ENCODE results near the gene USH1C. TPM values are rescaled to one million over a fixed set of nuclear protein-coding genes. Genes with fewer than 3 reads are reported as not detected.

The USH1C gene
- total RNA-seq, 2 experiments from 2014 or later, result not detected

DNA sequence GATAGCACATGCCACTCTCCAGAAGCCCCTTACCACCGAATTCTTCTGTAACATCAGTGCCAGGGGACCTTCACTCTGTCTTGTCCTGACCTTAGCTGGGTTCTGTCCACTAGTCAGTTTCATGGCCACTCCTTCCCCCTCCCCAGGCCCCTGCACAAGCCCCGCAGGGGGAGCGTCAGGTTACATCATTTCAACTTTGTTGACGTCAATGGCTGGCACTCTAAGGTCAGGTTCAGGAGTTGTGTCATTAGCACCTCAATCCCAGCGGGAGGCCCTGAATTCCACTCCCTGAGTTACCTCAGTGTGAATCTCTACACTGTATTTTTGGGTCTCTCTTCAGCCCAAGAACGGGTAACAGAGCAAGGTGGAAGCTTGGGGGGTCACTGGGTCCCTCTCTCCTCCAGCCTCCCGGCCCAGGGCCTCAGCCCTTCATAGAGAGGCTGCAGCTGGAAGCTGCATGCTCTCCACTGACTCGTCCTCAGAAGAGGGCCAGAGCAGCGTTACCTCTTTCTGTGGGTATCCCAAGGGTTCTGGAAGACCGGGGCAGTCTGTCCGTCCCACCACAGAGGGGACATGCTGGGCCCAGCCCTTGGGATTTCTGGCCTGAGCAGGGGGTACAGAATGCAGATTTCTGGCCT is 10.3 kb downstream of the USH1C start:
- POLR2A ChIA-PET, result no interaction called here
- Mint-ChIP-seq H3K36me3 (ENCODE audit: low read depth) (no peaks in the 10 kb centered on the region), H3K9me3 (no peaks in the 10 kb centered on the region), H3K4me1 (no peaks in the 10 kb centered on the region), H3K27ac (no peak overlapping the region), H3K27me3 (peaks cover 24% of the 10 kb centered on the region), H3K4me3 (no peak overlapping the region)
- no peak for DNase-seq
- CTCF ChIA-PET, result no interaction called here

DNA sequence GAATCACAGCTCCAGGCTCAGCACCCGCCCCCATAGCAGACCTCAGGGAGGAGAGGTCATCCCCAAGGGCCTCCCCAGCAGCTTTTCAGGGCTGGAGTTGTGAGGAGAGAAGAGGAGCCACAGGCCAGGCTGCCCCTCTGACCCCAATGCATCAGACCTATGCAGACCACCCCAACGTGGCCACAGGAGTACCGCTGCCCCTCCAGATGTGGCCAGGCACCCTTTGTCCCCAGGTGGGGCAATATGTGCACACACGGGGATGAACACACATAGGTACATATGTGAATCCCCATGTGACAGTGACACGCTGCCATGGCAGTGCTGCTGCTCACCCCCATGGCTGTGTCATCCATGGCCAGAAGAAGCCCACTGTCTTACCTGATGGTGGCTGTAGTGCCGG is 10.9 kb downstream of the USH1C start:
- CTCF ChIA-PET, result no interaction called here
- Mint-ChIP-seq H3K36me3 (ENCODE audit: low read depth) (no peaks in the 10 kb centered on the region), H3K4me1 (no peaks in the 10 kb centered on the region), H3K4me3 (no peak overlapping the region), H3K27me3 (peaks cover 22% of the 10 kb centered on the region), H3K9me3 (no peaks in the 10 kb centered on the region), H3K27ac (no peak overlapping the region)
- no peak for DNase-seq
- POLR2A ChIA-PET, result no interaction called here

DNA sequence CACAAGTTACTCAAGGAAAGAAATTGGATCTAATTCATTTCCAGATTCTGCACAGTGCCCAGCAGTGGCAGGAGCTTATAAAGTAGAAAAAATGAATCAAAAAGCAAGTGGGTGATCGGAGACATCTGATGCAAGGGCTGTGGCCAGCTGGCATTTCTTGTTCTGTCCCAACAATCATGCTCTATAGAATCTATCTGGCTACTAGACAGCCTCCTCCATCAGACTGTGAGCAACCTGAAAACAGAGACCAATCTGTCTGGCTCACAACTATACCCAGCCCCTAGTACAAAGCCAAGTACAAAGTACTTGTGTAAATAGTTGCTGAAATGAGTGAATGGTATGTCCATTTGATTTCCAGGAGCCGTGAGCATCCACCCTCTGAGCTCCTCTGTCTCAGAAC is 11.4 kb downstream of the USH1C start:
- DNase-seq, result no peak
- Mint-ChIP-seq H3K36me3 (ENCODE audit: low read depth) (no peaks in the 10 kb centered on the region), H3K4me3 (no peak overlapping the region), H3K27ac (no peak overlapping the region), H3K27me3 (peaks cover 21% of the 10 kb centered on the region), H3K4me1 (no peaks in the 10 kb centered on the region), H3K9me3 (no peaks in the 10 kb centered on the region)
- POLR2A ChIA-PET, result no interaction called here
- CTCF ChIA-PET, result no interaction called here

DNA sequence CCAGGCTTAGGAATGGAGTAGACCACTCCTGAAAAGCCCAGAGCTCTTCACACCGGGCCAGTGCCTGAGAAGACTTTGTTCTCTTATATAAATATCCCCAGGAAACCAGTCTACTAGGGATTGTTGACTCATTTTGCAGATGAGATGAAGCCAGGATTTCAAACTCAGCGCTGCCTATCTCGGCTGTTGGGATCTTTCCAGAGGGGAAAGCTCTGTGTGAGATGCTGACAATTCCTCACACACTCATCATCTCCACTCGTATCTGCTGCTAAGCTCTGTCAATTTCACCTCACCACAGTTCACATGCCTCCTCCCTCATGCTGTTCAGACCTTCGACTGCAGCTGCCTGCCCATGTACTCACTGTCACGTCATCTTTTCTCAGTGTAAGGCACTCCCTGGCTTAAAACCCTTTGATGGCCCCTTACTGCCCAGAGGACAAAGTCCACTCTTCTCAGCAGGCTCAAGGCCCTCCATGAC is 12.5 kb downstream of the USH1C start:
- no peaks in the 10 kb centered on the region for H3K9me3 Mint-ChIP-seq
- H3K27me3 Mint-ChIP-seq, result peaks cover 16% of the 10 kb centered on the region
- CTCF ChIA-PET, result no interaction called here
- POLR2A ChIA-PET, result no interaction called here
- no peaks in the 10 kb centered on the region for H3K4me1 Mint-ChIP-seq
- no peak overlapping the region for H3K27ac Mint-ChIP-seq
- no peak for DNase-seq
- H3K4me3 Mint-ChIP-seq, result no peak overlapping the region
- no peaks in the 10 kb centered on the region for H3K36me3 Mint-ChIP-seq (ENCODE audit: low read depth)

DNA sequence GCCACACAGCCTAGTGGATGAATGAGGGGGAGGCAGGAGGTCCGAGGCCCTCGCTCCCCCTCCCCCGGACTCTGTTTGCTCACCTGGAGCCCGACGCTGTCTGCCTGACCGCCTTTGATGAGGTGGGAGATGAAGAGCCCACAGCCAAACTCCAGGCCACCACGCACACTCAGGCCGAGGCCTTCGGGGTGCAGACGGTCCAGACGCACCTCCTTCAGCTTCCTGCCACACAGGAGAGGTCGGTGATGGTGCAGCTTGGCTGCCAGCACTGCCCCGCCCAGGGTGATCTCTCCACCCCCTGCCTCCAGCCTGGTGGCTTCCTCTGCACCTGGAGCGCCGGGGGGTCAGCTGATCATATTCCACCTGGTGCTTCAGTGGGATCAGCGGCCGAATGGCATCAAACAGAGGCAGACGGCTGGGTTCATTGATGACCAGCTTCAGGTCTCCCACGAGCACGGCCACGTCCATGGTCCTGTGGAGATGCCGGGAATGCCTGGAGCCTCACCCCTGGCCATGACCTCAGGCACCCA is 13.1 kb downstream of the USH1C start:
- POLR2A ChIA-PET, result no interaction called here
- Mint-ChIP-seq H3K27me3 (peaks cover 12% of the 10 kb centered on the region), H3K4me1 (no peaks in the 10 kb centered on the region), H3K36me3 (ENCODE audit: low read depth) (no peaks in the 10 kb centered on the region), H3K4me3 (no peak overlapping the region), H3K27ac (no peak overlapping the region), H3K9me3 (no peaks in the 10 kb centered on the region)
- CTCF ChIA-PET, result interaction anchor here (2.1 kb wide), 1 partner anchor 147 kb away, joined by 9 read pairs; no protein-coding TSS in a partner anchor
- no peak for DNase-seq

DNA sequence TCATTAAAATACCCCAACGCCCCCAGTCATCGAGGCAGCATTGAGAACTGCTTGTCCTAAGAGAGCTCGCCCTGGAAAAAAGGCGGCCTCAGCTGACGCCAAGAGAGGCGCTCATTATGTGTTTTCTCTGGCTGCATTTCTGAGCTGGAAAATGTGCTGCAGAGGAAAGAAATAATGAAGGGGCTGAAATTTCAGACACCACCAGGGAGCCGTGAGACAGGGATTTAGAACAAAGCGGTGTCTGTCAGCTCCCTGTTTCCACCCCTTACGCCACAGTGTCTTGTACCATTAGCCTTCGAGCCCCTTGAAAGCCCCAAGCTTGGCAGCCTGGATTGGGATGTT is 14.4 kb downstream of the USH1C start:
- Mint-ChIP-seq H3K9me3 (no peaks in the 10 kb centered on the region), H3K36me3 (ENCODE audit: low read depth) (no peaks in the 10 kb centered on the region), H3K27me3 (peaks cover 7% of the 10 kb centered on the region), H3K27ac (no peak overlapping the region), H3K4me3 (no peak overlapping the region), H3K4me1 (no peaks in the 10 kb centered on the region)
- no peak for DNase-seq
- ChIA-PET CTCF (interaction anchor here (0.8 to 2.1 kb wide), 4 partner anchors 9 to 148 kb away, joined by 3 to 9 read pairs (median 6); partner anchors contain the start of gene KCNJ11), POLR2A (no interaction called here)

DNA sequence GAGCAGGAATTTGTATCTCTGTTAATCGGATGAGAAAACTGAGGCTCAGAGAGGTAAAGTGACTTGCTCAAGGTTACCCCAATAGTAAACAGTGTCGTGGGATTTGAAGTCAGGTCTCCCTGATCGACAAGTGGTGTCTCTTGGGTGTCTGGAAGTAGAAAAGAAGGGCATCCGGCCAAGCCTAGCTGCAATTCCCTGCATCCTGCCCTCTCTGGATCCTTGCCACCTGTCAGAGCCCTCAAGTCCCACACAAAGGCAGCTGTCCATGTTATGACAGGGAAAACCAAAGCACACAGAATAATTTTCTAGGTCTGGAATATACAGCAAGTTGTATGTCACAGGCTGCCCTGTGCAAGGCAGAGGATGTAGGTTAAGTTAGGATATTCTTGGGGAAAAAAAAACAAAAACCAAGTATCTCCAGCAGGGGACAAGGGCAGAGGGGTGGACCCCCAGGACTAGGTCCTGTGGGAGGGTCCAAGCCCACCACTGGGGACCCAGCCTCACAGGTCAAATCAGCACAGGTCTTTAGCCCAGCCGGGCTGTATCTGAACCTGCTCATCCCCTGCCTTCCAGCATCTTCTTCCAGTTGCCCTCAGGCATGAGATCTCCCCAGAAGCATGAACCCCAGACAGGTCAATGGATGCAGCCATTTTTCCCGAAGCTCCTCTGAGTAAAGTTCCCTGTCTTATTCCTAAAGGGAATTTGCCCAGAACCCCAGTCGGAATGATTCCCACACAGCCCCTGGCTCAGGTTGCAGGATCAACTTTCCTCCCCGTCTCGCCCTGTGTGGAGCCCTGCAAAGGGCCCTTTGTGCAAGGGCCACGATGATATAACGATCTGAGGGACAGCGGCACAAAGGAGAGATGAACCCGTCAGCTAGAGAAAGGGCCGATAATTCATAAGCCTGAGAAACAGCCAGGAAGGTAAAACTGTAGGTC is 15.0 kb downstream of the USH1C start:
- Mint-ChIP-seq H3K9me3 (no peaks in the 10 kb centered on the region), H3K27me3 (peaks cover 7% of the 10 kb centered on the region), H3K4me1 (no peaks in the 10 kb centered on the region), H3K4me3 (no peak overlapping the region), H3K27ac (no peak overlapping the region), H3K36me3 (ENCODE audit: low read depth) (no peaks in the 10 kb centered on the region)
- CTCF ChIA-PET, result interaction anchor here (0.8 to 3.1 kb wide), 11 partner anchors 8 to 299 kb away, joined by 3 to 30 read pairs (median 9); partner anchors contain the start of gene KCNJ11
- no peak for DNase-seq
- POLR2A ChIA-PET, result no interaction called here

DNA sequence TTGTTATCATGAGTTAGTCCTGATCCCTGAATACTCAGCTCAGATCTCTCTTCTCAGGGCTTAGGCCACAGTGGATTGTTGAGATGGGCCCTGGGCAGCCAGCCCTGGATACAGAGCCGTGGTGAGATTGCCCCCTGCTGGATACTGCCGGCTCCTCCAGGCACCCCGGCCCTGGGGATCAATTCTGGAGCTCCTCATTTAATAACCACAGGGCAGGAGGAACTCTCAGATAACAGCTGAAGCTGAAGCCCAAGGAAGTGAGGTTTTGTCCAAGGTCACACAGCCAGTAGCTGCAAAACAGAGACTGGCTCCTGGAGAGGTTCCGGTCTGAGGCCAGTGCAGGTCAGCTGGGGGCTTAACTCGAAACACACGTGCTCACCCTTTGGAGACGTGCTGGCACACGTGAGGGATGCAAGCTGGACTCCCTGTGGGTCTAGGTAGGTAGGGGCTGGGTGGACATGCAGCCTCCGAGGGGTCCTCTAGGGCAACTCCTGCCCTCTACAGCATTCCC is 16.0 kb downstream of the USH1C start:
- no peaks in the 10 kb centered on the region for H3K4me1 Mint-ChIP-seq

DNA sequence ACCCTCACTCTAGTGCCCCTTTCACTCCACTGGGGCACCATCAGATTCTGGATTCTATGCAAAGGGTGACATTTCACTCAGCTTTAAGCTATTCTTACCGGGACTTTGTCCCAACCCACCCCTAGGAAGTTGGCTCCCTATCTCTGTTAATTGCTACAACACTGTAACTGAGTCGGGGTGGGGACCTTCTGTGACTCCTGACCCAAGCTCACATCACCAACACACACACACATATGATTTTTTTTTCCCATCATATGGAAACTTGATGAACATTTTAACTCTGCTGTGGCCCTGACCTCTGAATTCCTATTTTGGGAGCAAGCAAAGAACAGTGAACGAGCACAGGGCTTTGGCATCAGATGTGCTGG is 16.6 kb downstream of the USH1C start:
- H3K27me3 Mint-ChIP-seq, result peaks cover 7% of the 10 kb centered on the region
- DNase-seq, result no peak
- H3K27ac Mint-ChIP-seq, result no peak overlapping the region
- ChIA-PET POLR2A (no interaction called here), CTCF (interaction anchor here (0.6 to 3.1 kb wide), 16 partner anchors 9 to 332 kb away, joined by 3 to 30 read pairs (median 4); partner anchors contain the start of genes KCNJ11 and USH1C)
- no peaks in the 10 kb centered on the region for H3K36me3 Mint-ChIP-seq (ENCODE audit: low read depth)
- no peaks in the 10 kb centered on the region for H3K4me1 Mint-ChIP-seq
- H3K9me3 Mint-ChIP-seq, result no peaks in the 10 kb centered on the region
- no peak overlapping the region for H3K4me3 Mint-ChIP-seq

More for the DNA sequence above, 16.0 kb downstream of the USH1C start:
- no peak overlapping the region for H3K27ac Mint-ChIP-seq
- no peaks in the 10 kb centered on the region for H3K9me3 Mint-ChIP-seq
- H3K27me3 Mint-ChIP-seq, result peaks cover 7% of the 10 kb centered on the region
- H3K4me3 Mint-ChIP-seq, result no peak overlapping the region
- ChIA-PET POLR2A (no interaction called here), CTCF (interaction anchor here (0.6 to 3.1 kb wide), 17 partner anchors 9 to 333 kb away, joined by 3 to 30 read pairs (median 5); partner anchors contain the start of genes KCNJ11 and USH1C)
- H3K36me3 Mint-ChIP-seq (ENCODE audit: low read depth), result no peaks in the 10 kb centered on the region
- peak; percentile 52 for DNase-seq

DNA sequence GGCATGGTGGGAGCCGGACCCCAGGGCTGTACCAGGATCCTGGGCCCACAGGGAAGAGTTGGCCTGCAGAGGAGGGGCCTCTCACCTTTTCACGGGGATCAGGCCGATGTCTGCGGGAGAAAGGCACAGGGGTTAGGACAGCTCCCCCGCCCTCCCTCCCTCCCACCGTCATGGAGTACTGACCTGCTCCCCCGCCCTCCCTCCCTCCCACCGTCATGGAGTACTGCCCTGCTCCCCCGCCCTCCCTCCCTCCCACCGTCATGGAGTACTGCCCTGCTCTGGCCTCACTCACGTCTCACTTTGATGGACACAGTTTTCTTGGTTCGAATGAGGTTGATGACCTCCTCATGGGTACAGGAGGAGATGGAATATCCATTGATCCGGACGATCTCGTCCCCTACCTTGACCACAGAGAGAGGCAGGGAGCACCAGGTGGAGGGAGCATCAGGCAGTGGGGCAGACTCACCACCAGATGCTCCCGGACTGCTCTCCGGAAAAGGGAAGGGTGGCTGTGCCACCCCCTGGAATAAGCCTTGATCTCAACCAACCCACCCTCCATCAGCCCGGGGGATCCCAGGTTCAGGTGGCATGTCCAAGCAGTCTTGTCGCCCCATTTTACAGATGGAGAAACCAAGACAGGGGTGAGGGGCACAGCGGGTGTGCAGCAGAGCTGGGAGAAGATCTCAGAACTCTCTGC is 17.1 kb downstream of the USH1C start:
- Mint-ChIP-seq H3K4me1 (no peaks in the 10 kb centered on the region), H3K27me3 (peaks cover 5% of the 10 kb centered on the region), H3K36me3 (ENCODE audit: low read depth) (no peaks in the 10 kb centered on the region), H3K27ac (no peak overlapping the region), H3K4me3 (no peak overlapping the region), H3K9me3 (no peaks in the 10 kb centered on the region)
- no peak for DNase-seq
- POLR2A ChIA-PET, result no interaction called here
- CTCF ChIA-PET, result interaction anchor here (0.7 to 3.1 kb wide), 8 partner anchors 8 to 297 kb away, joined by 3 to 30 read pairs (median 9); partner anchors contain the start of gene KCNJ11

DNA sequence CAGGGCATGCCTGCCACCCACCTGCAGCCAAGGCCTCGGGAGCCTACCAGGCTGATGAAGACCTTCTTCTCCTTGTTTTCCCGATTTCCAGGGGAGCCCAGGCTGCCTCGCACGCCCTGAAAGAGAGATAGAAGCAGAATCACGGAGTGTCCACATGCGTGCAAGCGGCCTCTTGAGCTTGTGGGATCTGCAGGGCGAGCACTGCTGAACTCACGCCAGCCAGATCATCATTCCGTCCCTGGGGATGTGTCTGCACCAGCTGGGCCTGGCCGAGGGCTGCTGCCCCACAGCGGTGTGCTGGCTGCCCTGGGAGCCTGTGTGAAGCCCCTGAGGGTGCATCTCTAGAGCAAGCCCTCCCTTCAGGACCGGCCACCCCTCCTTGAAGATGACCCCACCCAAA is 17.9 kb downstream of the USH1C start:
- Mint-ChIP-seq H3K4me3 (no peak overlapping the region), H3K27ac (no peak overlapping the region), H3K9me3 (no peaks in the 10 kb centered on the region), H3K4me1 (no peaks in the 10 kb centered on the region), H3K27me3 (peaks cover 2% of the 10 kb centered on the region), H3K36me3 (ENCODE audit: low read depth) (no peaks in the 10 kb centered on the region)
- CTCF ChIA-PET, result interaction anchor here (3.1 kb wide), 1 partner anchor 142 kb away, joined by 30 read pairs; no protein-coding TSS in a partner anchor
- DNase-seq, result no peak
- POLR2A ChIA-PET, result no interaction called here

DNA sequence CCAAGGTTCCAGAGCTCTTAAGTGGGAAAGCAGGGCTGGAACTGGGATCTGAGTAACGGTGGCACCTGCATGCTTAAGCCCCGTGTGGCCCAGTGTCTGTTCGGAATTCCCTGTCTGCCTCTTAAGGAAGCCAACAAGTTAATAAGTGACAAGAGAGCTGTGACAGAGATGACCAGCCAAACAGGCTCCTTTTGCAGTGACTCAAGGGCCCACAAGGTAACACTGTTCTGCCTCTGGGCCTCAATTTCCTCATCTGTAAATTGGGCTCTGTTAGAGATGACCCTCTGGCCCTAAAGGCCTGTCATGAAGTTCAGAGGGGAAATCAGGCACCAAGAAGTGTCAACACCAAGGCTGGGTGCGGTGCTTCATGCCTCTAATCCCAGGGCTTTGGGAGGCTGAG is 18.6 kb downstream of the USH1C start:
- Mint-ChIP-seq H3K4me1 (no peaks in the 10 kb centered on the region), H3K9me3 (no peaks in the 10 kb centered on the region), H3K27me3 (peaks cover 4% of the 10 kb centered on the region), H3K36me3 (ENCODE audit: low read depth) (no peaks in the 10 kb centered on the region), H3K27ac (no peak overlapping the region), H3K4me3 (no peak overlapping the region)
- no peak for DNase-seq
- CTCF ChIA-PET, result interaction anchor here (3.1 kb wide), 1 partner anchor 141 kb away, joined by 30 read pairs; no protein-coding TSS in a partner anchor
- POLR2A ChIA-PET, result no interaction called here

DNA sequence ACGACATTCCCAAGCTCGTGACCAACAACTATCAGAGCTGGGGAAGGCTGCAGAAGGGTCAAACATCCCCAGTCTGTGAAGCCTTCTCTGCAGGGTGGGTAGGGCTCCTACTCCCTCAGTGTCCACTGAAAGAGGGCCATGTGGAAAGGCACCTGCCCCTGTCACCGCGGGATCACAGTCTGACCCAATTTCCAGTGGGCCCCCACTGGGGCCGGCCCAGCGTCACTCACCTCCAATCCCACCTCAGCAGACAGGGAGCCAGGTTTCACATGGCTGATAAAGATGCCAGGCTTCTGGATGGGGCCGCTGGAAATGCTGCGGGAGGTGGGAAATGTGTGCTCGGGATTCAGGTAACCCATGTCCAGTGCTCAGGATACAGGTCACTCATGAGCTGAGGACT is 20.0 kb downstream of the USH1C start:
- POLR2A ChIA-PET, result no interaction called here
- no peak overlapping the region for H3K4me3 Mint-ChIP-seq
- H3K27me3 Mint-ChIP-seq, result peaks cover 4% of the 10 kb centered on the region
- CTCF ChIA-PET, result no interaction called here
- no peak overlapping the region for H3K27ac Mint-ChIP-seq
- no peaks in the 10 kb centered on the region for H3K36me3 Mint-ChIP-seq (ENCODE audit: low read depth)
- no peaks in the 10 kb centered on the region for H3K9me3 Mint-ChIP-seq
- no peak for DNase-seq
- H3K4me1 Mint-ChIP-seq, result no peaks in the 10 kb centered on the region

Measured in activated CD4-positive, alpha-beta memory T cell treated with anti-CD3 and anti-CD28 coated beads, Interleukin-2, amount 10 ng/mL, durations not matched to agents 7 days and 5 days (primary cell).